Colon (tissue), 2 donors: Measurements from ENCODE around the gene BNC2.

ENCODE experiments used
- FAIRE-seq: peaks from 2 replicates; lab custom pipeline; 2012; peaks lifted over from hg19 to GRCh38; lab: Jason Lieb, UNC
- donor health status: control.
- donor health status: control.

BNC2 gene

DNA sequence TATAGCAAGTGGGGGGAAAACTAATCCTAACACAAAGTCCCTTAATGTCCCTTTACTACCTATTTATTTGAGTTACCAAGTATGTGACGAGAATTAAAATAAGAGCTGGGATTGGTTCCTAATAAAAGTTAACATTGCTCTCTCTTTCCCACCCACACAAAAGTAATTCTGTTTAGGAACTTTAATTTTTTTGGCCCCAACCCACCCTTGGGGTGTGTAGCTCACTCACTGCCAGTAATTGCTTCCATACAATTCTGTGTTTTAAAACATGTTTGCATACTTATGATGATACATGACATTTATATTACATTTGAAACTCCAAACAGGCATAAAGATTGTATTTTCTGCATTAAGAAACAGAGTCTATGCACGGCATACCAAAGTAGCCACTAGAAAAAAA, 106.5 kb downstream of the BNC2 start:
- no peak for FAIRE-seq

DNA sequence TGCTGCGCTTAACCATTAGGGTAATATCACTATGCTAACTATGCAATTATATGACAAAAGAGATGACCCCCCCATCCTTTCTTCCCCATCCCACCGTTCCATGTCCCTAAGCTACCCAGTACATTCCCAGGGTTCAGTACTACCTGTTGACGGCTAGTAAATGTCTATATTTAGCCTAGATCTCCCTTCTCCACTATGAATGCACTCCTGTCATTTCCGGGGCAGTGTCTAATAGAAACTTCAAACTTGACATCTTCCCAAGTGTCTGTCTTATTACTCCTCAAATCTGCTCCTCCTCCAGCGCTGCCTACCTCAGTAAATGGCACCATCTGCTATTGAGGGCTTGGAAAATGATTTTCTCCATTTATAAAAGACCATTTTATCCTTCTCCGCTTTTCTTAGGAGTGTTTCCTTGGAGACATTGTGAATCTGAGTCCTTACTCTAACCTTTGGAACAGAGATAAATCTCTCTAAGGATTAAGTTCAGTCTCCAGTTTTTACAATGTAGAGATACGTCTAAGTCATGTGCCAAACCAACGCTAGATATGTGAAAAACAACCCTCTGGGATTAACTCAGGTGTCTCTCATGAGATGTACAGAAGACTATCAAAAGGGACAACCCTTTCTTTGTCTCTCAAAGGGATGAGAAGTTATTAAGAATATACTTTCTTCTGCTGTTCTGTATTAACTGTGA, 114.9 kb downstream of the BNC2 start:
- no peak for FAIRE-seq

DNA sequence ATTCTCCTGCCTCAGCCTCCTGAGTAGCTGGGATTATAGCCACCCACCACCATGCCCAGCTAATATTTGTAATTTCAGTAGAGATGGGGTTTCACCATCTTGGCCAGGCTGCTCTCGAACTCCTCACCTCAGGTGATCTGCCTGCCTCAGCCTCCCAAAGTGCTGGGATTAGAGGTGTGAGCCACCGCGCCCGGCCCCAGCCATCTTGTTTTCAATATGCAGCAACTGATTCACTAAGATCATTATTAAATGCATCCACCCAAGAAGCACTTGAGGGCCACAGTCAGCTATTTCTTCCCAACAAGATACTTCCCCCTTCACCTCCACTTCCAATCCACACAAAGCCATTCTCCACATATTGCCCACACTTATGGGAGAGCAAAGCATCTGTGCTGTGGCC, 115.8 kb downstream of the BNC2 start:
- FAIRE-seq = no peak

DNA sequence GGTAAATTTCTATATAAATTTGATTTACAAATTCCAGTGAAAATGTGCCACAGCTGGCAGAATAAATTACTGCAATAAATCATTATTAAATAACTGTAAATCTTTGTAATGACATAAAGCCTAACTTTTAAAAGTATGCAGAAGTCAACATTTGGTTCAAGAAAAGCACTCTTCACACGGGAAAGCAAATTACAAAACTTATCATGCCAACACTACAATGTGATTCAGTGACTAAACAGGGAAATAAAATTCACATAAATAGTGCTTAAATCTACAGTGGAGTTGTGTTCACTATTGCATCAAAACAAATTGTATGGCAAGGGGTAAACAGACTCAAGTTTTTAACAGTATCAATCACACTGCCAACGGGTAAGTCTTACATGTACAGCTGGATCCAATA, 117.2 kb downstream of the BNC2 start:
- FAIRE-seq = no peak

DNA sequence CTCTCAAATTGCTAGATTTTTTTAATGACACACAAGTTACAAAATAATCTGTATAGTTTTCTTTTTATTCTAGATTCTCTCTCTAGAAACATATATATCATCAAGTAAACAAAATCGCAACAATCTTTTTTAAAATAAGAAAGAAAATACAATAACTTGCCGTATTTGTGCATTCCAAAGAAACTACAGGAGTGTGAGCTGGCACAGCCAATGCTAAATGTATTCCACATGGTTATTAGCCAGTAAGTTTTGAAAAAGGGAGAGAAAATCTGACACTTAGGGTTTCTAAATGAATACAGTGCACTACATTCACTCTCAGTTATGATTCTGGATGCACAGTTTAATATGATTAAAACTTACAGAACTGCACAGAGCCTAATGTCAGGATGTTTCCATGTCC, 117.9 kb downstream of the BNC2 start:
- no peak for FAIRE-seq

DNA sequence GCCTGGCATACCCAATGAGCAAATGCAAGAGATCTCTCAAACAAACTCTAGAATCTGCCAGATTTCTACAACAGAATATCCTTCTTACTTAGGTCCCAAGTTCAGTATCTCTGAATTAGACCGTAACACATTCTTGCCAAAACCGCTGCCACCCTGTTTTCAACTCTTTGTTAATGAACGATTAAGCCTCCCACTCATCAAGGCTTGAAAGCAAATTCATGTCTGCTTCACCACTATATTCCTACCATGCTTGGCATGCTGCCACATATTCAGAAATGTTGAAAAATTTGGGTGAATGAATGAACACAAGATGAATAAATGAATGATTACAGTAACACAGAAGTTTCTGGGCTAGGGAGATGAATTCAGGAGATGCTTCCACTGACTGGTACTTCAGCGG, 119.9 kb downstream of the BNC2 start:
- FAIRE-seq = no peak

DNA sequence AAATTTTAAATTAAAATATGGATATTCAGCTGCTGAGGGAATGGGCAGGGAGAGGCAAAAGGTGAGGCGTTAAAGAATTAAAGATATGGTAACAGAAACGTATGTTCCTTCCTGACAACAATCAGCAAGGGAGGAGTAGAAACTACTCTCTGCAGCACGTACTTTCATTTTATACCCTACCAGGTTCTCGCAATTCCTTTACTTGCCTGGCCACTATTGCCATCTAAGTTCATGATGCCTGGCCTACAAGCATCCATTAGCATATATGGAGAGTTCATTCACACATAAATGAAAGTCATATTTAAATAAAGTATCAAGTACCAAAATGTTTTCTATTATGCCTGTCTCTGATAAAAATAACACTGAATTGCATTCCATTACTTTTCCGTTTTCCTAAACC, 125.1 kb downstream of the BNC2 start:
- no peak for FAIRE-seq

DNA sequence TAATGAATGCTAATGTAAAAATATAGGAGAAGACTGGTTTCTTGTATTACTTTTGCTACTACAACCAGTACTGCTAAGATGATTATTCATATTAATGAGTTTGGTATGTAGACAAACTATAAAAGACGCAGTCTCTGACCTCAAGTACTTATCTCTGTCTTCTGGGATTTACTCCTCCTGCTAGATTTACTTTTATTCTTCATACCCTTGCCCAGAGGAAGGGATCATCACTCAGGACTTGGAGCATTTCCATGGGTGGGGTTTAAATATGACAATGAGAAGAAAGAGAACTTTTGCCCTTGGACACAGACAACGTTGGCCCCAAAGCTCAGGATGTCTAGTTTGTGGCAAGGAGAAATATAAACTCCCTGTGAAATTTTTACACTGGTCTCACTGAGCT, 126.1 kb downstream of the BNC2 start:
- FAIRE-seq = no peak

DNA sequence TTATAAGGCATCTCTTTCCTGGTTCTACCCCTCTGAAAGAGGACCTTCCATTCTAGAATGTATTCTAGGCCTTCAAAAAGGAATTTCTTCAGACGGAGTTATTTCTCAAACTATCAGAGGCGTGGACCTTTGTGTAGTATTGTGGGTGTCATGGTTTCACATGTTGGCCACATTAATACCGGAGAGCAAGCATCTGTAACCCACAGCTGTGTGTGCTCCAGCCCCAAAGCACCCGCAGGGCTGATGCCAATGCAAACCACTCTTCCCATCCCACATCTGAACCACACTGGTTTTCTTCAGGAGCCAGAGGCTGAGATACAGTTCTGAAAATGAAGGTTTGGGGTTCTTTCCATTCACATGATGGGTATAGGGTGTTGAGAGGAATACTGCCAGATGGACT, 127.1 kb downstream of the BNC2 start:
- no peak for FAIRE-seq

DNA sequence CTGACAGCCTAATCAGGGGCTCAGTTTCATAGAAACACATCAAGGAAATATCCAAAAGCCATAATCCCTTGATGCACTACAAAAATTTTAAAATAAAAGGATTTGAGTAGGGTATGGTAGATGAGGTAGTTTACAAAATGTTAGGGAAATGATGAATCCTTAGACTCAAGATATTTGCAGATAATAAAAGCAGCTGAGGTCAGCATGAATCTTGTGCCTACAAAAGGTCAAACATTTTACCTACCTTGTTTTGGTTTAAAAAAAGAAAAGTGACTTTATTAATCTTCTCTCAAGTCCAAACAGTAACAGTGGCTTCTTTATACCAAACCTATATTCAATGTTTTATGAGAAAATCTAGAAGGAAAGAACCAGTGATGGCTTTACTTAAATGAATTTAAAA, 135.5 kb downstream of the BNC2 start:
- no peak for FAIRE-seq

DNA sequence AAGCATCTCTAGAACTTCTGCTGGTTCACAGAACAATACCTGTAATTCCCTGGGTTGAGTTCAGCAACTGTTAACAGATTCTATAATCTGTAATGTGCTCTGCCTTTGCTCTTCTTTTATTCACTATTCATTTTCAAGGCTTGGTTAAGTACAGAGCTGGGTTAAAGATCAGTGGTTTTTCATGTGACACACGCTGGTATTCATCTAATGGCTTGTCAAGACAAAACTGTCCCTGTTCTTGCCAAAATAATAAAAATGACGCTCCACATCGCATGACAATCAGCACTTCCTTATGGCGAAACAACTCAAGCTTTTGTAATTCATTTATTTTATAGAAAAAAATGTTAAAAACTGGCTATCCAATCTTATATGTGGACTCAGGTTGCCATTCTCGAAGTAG, 137.9 kb downstream of the BNC2 start:
- FAIRE-seq = no peak

DNA sequence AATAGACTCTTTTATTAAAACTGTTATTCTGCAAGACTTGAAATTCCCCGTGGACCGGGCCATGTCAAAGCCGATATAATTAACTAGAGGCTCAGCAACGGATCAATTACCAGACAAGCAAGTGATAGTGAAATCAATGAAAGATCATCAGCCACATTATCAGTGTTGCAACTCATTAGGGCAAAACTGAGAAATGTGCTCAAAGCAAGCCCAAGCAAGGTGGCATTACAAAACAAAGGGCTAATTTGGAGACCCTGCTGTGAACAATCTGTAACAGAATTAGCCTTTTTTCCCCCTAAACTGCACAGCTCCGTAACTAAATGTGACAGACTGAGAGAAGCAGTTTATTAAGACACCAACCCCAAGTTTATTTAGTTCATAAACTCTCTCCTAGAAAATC, 140.3 kb downstream of the BNC2 start:
- no peak for FAIRE-seq

DNA sequence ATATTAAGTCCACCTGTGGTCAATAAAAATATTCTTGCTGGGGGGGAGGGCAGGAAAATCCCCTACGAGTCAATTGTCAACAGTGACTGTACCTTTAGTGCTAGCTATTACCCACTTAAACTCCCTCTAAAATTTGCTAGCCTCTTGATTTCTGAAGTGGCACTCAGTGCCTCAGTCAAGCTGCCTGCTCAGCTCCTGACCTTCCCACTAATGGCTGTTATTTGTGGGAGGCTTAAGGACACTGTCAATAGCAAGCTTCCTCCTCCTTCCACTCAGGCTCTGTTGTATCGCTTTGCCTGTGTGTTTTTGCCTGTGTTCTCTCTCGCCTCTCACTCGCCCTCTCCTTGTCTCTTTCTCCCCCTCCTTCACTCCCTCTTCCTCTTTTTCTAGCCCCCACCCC, 140.8 kb downstream of the BNC2 start:
- FAIRE-seq = no peak

DNA sequence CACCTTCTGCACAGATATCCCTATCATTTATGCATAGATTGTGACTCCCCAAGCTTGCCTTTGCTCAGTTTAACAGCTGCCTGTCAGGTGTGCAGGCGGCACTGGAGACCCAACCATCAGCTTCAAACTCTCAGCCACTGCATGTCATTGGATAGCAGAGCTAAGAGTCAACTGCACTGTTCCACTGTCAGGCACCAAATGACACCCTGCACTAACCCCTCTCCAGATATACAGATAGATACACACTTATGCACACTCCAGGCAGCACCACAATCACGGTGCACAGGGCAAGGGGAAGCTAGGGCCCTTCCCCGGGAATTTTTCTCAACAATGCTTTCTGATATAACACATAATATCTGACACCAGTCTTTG, 142.3 kb downstream of the BNC2 start:
- no peak for FAIRE-seq

DNA sequence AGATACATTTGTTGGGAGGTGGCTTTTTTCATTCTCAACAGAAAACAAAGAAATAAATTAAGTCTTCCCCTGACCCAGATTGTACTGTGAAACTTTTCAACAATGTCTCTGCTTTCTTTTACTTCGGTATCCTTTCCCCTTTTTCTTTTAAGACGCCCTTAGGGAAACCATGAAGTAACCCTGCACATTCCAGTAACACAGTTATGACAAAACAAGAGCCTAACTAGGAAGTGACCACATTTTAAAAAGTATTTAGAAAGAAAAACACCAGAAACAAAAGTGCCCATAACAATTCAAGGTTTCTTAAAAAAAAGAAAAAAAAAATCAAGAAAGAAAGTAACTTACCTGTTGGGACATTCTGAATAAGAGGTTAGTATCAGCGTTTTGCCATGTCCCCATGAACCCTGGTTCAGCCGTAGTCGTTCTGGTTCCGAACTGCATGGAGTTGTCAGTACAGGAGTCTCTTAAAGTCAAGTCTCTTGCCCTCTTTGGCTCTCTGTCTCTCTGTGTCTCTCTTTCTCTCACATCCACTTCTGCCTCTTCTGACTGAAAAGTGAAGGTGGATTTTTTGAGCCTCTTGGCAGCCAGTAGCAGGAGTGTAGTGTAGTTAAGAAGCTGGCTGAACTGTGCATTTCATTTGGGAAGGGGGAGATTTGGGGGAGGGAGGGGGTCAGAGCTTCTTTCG, 142.9 kb downstream of the BNC2 start:
- FAIRE-seq = no peak

DNA sequence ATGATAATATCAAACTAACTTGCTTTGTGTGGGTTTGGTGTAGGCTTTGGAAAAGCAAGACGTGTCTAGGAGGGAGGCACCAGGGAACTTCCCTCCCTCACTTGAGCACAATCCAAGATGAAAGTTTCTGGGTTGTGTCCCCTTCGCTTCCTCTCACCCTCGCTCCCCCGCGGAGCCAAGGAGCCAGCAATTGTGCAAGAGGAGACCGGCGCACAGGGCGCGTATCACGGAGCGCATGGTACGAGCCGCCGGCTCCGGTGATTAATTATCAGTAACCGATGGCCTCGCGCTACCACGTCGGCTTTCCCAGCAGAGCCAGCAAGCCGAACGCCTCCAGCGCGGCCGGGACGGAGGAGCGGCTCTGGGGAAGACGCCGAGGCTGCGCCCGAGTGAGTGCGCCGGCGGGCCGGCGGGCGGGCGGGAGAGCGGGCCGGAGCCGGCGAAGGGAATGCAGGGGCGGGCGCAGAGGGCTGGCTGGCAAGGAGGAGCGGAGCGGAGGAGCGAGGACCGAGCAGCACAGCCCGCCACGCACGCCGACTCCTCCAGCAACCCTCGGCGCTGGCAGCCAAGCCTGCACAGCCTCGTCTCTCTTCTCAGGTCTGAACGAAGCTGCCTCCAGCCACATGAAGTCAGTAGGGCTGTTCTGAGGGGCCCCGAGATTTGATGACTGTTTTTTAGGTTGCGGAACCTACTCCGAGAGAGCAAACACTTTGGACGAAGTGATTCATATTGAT, 143.6 kb downstream of the BNC2 start:
- no peak for FAIRE-seq

DNA sequence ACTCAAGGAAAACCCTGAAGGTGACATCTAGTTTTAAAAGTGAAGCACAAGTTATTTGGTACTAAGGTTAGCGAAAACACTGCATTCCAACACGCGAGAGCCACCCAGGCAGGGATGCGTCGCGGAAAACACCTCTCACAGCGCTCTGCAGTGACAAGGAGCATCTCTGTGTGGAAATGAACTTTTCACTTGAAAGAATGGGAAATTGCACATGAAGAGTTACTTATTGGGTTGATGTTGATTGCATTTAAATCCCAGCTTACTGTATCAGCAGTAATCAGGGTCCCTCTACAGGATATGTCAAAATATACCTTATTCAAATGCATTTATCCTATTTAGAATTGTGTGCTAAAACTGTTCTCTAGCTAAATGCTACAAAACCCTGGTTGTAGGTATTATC, 144.4 kb downstream of the BNC2 start:
- no peak for FAIRE-seq

DNA sequence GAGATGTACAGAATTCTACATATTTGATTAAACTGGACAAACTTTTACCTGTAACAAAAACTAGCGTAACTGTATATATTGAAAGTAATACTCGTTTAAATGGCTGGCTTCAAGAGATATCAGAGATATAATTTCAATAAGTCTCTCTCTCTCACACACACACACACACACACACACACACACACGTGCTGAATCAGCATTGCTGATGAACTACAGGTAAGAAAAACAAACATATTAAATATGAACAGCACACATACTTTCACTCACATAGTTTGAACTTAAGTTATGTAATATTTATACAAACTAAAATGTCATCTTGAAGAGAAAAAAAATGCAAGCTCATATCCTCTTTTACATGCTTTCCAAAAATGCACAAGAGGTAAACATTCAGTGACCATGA, 145.4 kb downstream of the BNC2 start:
- no peak for FAIRE-seq

DNA sequence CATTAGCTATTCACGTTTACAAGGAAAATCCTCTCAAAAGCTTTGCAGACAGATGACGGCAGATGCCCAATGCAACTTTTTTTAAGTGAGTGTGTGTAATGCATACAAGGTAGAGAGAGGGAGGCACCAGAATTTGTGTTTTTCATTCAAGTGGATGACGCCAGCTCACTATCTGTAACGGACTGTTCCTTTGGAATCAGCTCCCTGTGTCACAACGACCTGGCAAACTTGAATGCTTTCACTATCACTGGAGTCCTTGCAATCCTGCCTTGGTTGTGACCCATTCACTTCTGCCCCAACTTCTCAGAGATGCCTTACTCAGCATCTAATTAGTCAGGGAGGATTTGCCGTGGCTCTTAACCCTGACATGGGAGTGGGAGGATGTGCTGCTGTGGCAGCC, 148.5 kb downstream of the BNC2 start:
- no peak for FAIRE-seq

DNA sequence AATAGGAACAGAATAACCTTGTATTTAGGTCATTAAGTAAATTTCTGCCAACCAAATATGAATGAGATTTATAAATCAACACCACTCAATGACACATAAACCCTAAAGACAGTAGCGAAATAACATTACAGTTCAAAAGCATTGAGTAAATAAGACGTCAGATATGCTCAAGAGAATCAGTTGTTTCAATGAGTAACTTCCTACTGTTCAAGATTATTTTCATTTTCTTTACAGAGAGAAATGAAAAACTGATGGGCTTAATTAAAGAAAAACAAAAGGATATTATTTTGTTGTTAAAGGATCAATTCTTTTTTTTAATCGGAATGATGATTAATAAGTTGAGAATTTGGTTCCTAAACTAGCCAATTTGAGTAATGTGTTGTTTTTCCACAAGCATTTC, 150.1 kb downstream of the BNC2 start:
- no peak for FAIRE-seq

DNA sequence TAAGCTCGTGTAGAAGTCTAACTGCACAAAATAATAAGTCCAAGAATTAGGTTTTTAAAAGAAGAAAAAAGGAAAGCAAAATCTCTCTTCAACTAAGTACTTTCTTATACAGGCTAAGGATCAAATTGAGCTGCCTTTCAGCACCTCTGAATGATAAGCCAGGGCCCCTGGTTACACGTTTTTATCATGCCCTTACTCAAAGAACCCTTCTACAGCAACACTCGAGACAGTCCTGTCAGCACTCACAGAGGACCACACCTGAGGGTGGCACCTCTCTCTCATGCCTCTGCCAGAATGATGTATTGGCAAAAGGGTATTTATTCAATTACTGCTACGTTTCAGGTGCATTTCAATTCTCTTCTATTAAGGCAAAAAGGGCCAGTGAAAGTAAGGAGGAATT, 150.5 kb downstream of the BNC2 start:
- no peak for FAIRE-seq

DNA sequence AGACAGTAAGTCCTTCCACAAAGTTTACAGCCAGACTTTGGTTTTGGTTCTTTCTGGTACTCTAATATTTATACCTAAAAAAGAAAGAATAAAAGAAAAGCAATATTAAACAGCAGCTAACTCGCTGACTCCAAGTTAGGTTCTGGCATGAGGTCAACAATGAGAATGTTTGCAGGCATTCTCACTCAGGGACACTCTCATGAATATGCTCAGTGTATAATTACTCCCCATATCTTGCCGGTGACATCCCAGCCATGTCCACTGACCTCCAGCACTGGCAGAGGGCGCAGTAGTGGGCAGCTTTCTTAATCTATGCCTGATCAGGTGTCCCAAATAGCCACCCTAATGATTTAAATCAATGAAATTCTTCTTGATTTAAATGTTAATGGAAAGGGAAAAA, 151.5 kb downstream of the BNC2 start:
- no peak for FAIRE-seq

DNA sequence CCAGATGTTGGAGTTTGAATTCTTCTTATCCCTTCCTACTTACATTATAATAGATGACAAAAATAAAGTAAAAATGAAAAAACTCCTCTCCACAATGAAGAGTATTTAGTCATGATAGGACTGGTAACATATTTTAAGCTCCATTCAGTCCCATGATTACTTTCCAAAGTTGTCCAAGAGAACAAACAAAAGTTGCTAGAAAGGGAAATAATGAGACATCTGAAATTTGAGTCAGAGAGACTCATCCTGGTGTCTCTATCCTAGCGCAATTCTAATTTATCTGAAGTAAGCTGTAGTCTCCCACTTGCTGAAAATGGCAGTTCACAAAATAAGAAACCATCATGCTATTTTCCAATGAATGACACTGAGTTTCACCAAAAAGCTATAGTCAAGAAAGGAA, 152.2 kb downstream of the BNC2 start:
- no peak for FAIRE-seq

DNA sequence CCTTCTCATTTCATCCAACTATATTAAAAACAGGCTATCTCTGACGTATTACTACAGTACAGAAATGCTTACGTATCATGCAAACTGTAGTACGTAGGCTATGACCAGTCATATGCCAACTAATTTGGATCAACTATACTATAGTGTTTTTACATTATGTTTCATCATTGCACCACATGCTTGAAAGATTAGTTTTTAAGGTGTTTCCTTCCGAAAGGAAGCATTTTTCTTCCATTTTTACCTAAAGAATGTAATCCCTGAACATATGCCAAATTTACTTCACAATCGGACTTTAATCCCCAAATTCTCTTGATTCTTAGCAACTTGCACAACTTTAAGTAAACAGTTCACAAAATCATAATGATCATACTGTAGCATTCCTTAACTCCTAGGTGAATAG, 153.9 kb downstream of the BNC2 start:
- no peak for FAIRE-seq
